HCT116 (cell line): ENCODE measurements around the gene GALNT6. TPM values are rescaled to one million over a fixed set of nuclear protein-coding genes. Genes with fewer than 3 reads are reported as not detected.

ENCODE experiments used
- ATAC-seq: fragments of 200-7000 bp; cut with Tn5 transposase; 2 replicates; pipeline ENCODE4 v1.9.1; 2020; ENCODE audit warnings: mild to moderate bottlenecking, moderate library complexity
- BruUV-seq: library from RNA; stranded (reverse); fragments of 400-500 nt; replicated peaks from 2 replicates; lab custom pipeline; 2021; lab: Mats Ljungman, UMichigan
- CTCF ChIA-PET: fragments of 300-600 bp; sonication (Branson Sonifier 250); formaldehyde crosslinking; loops from one replicate; lab custom pipeline; 2021; ENCODE audit warnings: antibody characterized with exemption; lab: Charles Lee
- POLR2A ChIA-PET: fragments of 300-600, 350-600 bp; sonication (Branson Sonifier 250); formaldehyde crosslinking; loops from one replicate; lab custom pipeline; 2021; ENCODE audit warnings: antibody characterized with exemption; lab: Charles Lee
- RAD21 ChIA-PET, 2 experiments: fragments of 300-600 bp; sonication (Branson Sonifier 250); formaldehyde crosslinking; loops; one replicate each; lab custom pipeline; 2023; ENCODE audit warnings: low total read pairs in 2 of 2; ENCODE audit not compliant: uncharacterized antibody in 2 of 2, unreplicated experiment in 2 of 2, low non-redundant PET in 1 of 2; lab: Charles Lee
- DNase-seq: peaks from one replicate; pipeline ENCODE4 v3.0.0-alpha.2; 2010; ENCODE audit warnings: low read depth, low spot score
- H2AFZ ChIP-seq: fragments of 200-600 bp; shearing (Covaris generic), sonication (generic); 2 replicates; pipeline ENCODE4 v1.6.1; 2017; ENCODE audit warnings: low read depth, mixed run types, mixed read lengths, antibody characterized with exemption, low read length; ENCODE audit not compliant: poor library complexity, severe bottlenecking
- H3K27ac ChIP-seq: 2 replicates; pipeline ENCODE4 v1.5.1; 2012; ENCODE audit warnings: low read depth, low read length
- H3K27me3 ChIP-seq: fragments of 200-600 bp; sonication (generic); 2 replicates; pipeline ENCODE4 v1.6.1; 2016; ENCODE audit warnings: mixed run types, low read length, mixed read lengths; ENCODE audit not compliant: insufficient read depth
- H3K36me3 ChIP-seq, 2 experiments: fragments of 200-500 bp in 1 of 2; fragments of 200-600 bp in 1 of 2; sonication (Bioruptor generic) in 1 of 2; sonication (generic) in 1 of 2; 2 replicates each; pipeline versions ENCODE4 v1.5.1 to v1.6.1; 2014 to 2016; ENCODE audit warnings: low read length in 2 of 2, inconsistent platforms in 1 of 2, mixed read lengths in 1 of 2, mixed run types in 1 of 2; ENCODE audit not compliant: insufficient read depth in 2 of 2, control insufficient read depth in 1 of 2
- H3K4me1 ChIP-seq, 2 experiments: fragments of 200-600 bp in 1 of 2; sonication (generic) in 1 of 2; 2 replicates each; pipeline versions ENCODE4 v1.5.1 to v1.6.1; 2012 to 2017; ENCODE audit warnings: low read length in 2 of 2, inconsistent platforms in 1 of 2, mild to moderate bottlenecking in 1 of 2, mixed read lengths in 1 of 2, mixed run types in 1 of 2, moderate library complexity in 1 of 2; ENCODE audit not compliant: insufficient read depth in 2 of 2, control insufficient read depth in 1 of 2
- H3K4me2 ChIP-seq: fragments of 200-600 bp; sonication (generic); 2 replicates; pipeline ENCODE4 v1.6.1; 2017; ENCODE audit warnings: mixed run types, low read length, mixed read lengths
- H3K4me3 ChIP-seq, 2 experiments: fragments of 200-600 bp in 1 of 2; sonication (generic) in 1 of 2; replicated peaks in 1 of 2; 2 replicates each; pipeline ENCODE4 v1.5.1; 2011 to 2016; ENCODE audit warnings: low read length in 2 of 2, control low read depth in 1 of 2, low read depth in 1 of 2, mild to moderate bottlenecking in 1 of 2, mixed read lengths in 1 of 2, mixed run types in 1 of 2
- H3K79me2 ChIP-seq: fragments of 200-600 bp; sonication (generic); 2 replicates; pipeline ENCODE4 v1.6.1; 2017; ENCODE audit warnings: mild to moderate bottlenecking, mixed run types, low read length, moderate library complexity, mixed read lengths; ENCODE audit not compliant: insufficient read depth
- H3K9ac ChIP-seq: fragments of 200-600 bp; sonication (generic); 2 replicates; pipeline ENCODE4 v1.6.1; 2016; ENCODE audit warnings: low read length, mixed read lengths
- H3K9me2 ChIP-seq: fragments of 200-600 bp; sonication (generic), shearing (Covaris generic); 2 replicates; pipeline ENCODE4 v1.6.1; 2017; ENCODE audit warnings: mixed run types, mild to moderate bottlenecking, moderate library complexity; ENCODE audit not compliant: insufficient read depth
- H3K9me3 ChIP-seq, 2 experiments: fragments of 200-500 bp in 1 of 2; fragments of 200-600 bp in 1 of 2; sonication (Bioruptor generic) in 1 of 2; sonication (generic) in 1 of 2; 2 replicates each; pipeline ENCODE4 v1.6.1; 2014 to 2017; ENCODE audit warnings: low read length in 2 of 2, mixed read lengths in 2 of 2, inconsistent platforms in 1 of 2, low read depth in 1 of 2, mild to moderate bottlenecking in 1 of 2, mixed run types in 1 of 2, moderate library complexity in 1 of 2; ENCODE audit not compliant: control insufficient read depth in 1 of 2, insufficient read depth in 1 of 2
- H4K20me1 ChIP-seq: fragments of 200-600 bp; sonication (generic), shearing (Covaris generic); 2 replicates; pipeline ENCODE4 v1.6.1; 2017; ENCODE audit warnings: mixed run types, mild to moderate bottlenecking, moderate library complexity; ENCODE audit not compliant: insufficient read depth
- CBX3 ChIP-seq: IDR thresholded peaks from 2 replicates; pipeline ENCODE4 v1.6.1; 2012; ENCODE audit warnings: low read depth
- CTCF ChIP-seq, 3 experiments: fragments of 200-600 bp in 1 of 3; sonication (generic) in 1 of 3; IDR thresholded peaks in 2 of 3; conservative IDR thresholded peaks in 1 of 3; 2 replicates each; pipeline ENCODE4 v1.5.1; 2012 to 2017; ENCODE audit warnings: low read depth in 2 of 3, low read length in 2 of 3, antibody characterized with exemption in 1 of 3, borderline replicate concordance in 1 of 3, control low read depth in 1 of 3, mild to moderate bottlenecking in 1 of 3, mixed read lengths in 1 of 3, mixed run types in 1 of 3, moderate library complexity in 1 of 3; ENCODE audit not compliant: insufficient read depth in 1 of 3
- ELF1 ChIP-seq: IDR thresholded peaks from 2 replicates; pipeline ENCODE4 v1.6.1; 2012; ENCODE audit warnings: low read depth, borderline replicate concordance
- EZH2 ChIP-seq: fragments of 200-600 bp; sonication (generic); IDR thresholded peaks from 2 replicates; pipeline ENCODE4 v1.6.1; 2017; ENCODE audit warnings: antibody characterized with exemption, mixed run types
- EZH2phosphoT487 ChIP-seq: fragments of 200-600 bp; IDR thresholded peaks from 2 replicates; pipeline ENCODE4 v1.6.1; 2018; ENCODE audit warnings: antibody characterized with exemption, borderline replicate concordance
- JUND ChIP-seq: IDR thresholded peaks from 2 replicates; pipeline ENCODE4 v1.6.1; 2012
- MAX ChIP-seq: IDR thresholded peaks from 2 replicates; pipeline ENCODE4 v1.6.1; 2012
- POLR2AphosphoS5 ChIP-seq: IDR thresholded peaks from 2 replicates; pipeline ENCODE4 v1.6.1; 2011; ENCODE audit warnings: mild to moderate bottlenecking, low read depth, low read length, moderate library complexity
- REST ChIP-seq: IDR thresholded peaks from 2 replicates; pipeline ENCODE4 v1.6.1; 2012; ENCODE audit warnings: low read depth
- SIN3A ChIP-seq: IDR thresholded peaks from 2 replicates; pipeline ENCODE4 v1.6.1; 2012; ENCODE audit warnings: low read depth
- SP1 ChIP-seq: IDR thresholded peaks from 2 replicates; pipeline ENCODE4 v1.6.1; 2012; ENCODE audit warnings: low read depth
- SRF ChIP-seq: IDR thresholded peaks from 2 replicates; pipeline ENCODE4 v1.6.1; 2012; ENCODE audit warnings: low read depth
- TCF7L2 ChIP-seq: IDR thresholded peaks from 2 replicates; pipeline ENCODE4 v1.7.0; 2011; ENCODE audit warnings: borderline replicate concordance, inconsistent platforms; ENCODE audit not compliant: insufficient read depth, insufficient read length; ENCODE audit errors: extremely low read depth
- ZBTB33 ChIP-seq: IDR thresholded peaks from 2 replicates; pipeline ENCODE4 v1.6.1; 2011; ENCODE audit warnings: mild to moderate bottlenecking, low read length, moderate library complexity; ENCODE audit not compliant: insufficient replicate concordance; ENCODE audit errors: extremely low read depth
- ZFX ChIP-seq: fragments of 450-650 bp; IDR thresholded peaks from 2 replicates; pipeline ENCODE4 v1.6.1; 2017
- ZNF274 ChIP-seq: fragments of 200-500 bp; sonication (Bioruptor generic); IDR thresholded peaks from 2 replicates; pipeline ENCODE4 v1.6.1; 2014; ENCODE audit warnings: mild to moderate bottlenecking, low read depth, low read length, inconsistent platforms
- intact Hi-C: fragments of 100-400 bp; cut with micrococcal nuclease; formaldehyde crosslinking; loops from 2 replicates; pipeline ENCODE4 v1.10.0; 2022
- total RNA-seq: library from RNA; stranded (reverse); gene quantifications from one replicate; pipeline ENCODE4 v1.2.1, GENCODE V29; 2021; ENCODE audit not compliant: unreplicated experiment

GALNT6 gene
- total RNA-seq, 1 experiment from 2014 or later = 16.4 TPM

- TF ChIP-seq POLR2AphosphoS5 = no peak
- TF ChIP-seq EZH2phosphoT487 = no peak
- no peak for TF ChIP-seq TCF7L2
- TF ChIP-seq SIN3A = no peak
- no peak for TF ChIP-seq EZH2
- no peak for TF ChIP-seq REST
- no peak for TF ChIP-seq ZFX
- no peak for TF ChIP-seq CBX3
- no peak for TF ChIP-seq MAX
- TF ChIP-seq SP1 = no peak
- no peak for TF ChIP-seq ZNF274
- TF ChIP-seq ELF1 = no peak
- no peak for TF ChIP-seq JUND
- TF ChIP-seq ZBTB33 = no peak
- no peak for TF ChIP-seq CTCF (IDR thresholded peaks at IDR 0.05 in 2 of 3, conservative IDR thresholded peaks at IDR 0.05 in 1 of 3; ENCODE audit: borderline replicate concordance in 1 of 3, insufficient read depth in 1 of 3, low read depth in 2 of 3, low read length in 2 of 3)
- TF ChIP-seq SRF = no peak
- TF ChIP-seq, all 23 proteins: peak for 0
- no peak overlapping the region for H3K4me3 ChIP-seq
- H2AFZ ChIP-seq = no peak overlapping the region
- POLR2A ChIA-PET = interaction anchor here (1.3 kb wide), 1 partner anchor 259 kb away, joined by 3 read pairs; the partner anchor contains the start of gene CSRNP2
- no peak overlapping the region for H3K27ac ChIP-seq
- intact Hi-C loops = loop anchor here (10.0 kb wide), 1 partner anchor 838 kb away; the partner anchor contains the start of gene DIP2B
- RAD21 ChIA-PET = interaction anchor here (1.4 to 2.2 kb wide), 3 partner anchors 73 to 90 kb away, joined by 4 to 14 read pairs (median 12); partner anchors contain the start of gene SMAGP (in 1 of the 2)
- H3K9ac ChIP-seq = no peak overlapping the region
- H4K20me1 ChIP-seq = no peaks in the 10 kb centered on the region
- H3K36me3 ChIP-seq = no peaks in the 10 kb centered on the region
- peaks cover 0 to 17% of the 10 kb centered on the region in 2 experiments; a peak in 2 of 4 replicates for H3K4me1 ChIP-seq
- BruUV-seq = no TSS peak
- H3K4me2 ChIP-seq = no peak overlapping the region
- no peaks in the 10 kb centered on the region for H3K9me2 ChIP-seq
- H3K27me3 ChIP-seq = no peaks in the 10 kb centered on the region
- H3K9me3 ChIP-seq = no peaks in the 10 kb centered on the region
- ATAC-seq (no peak), DNase-seq (no peak)
- no peaks in the 10 kb centered on the region for H3K79me2 ChIP-seq
- CTCF ChIA-PET = interaction anchor here (1.5 to 2.1 kb wide), 2 partner anchors 9 to 517 kb away, joined by 4 to 25 read pairs; no protein-coding TSS in a partner anchor
Observed at GRCh38 chr12:51342416-51342815, 48.8 kb downstream of the GALNT6 start.
